B cell (primary cell): Measurements from ENCODE around the gene FRMD4A.

Experiments
- EZH2 ChIP-seq: IDR thresholded peaks from 2 replicates; pipeline ENCODE4 v1.6.1; 2012; ENCODE audit warnings: borderline replicate concordance, low read depth, mild to moderate bottlenecking, moderate library complexity, low read length; ENCODE audit not compliant: insufficient read depth, poor library complexity, severe bottlenecking
- TF ChIP-seq, protein P1 (sequence below): fragments of 200-600 bp; IDR thresholded peaks from one replicate; pipeline ENCODE4 v1.8.0; 2022; ENCODE audit warnings: antibody characterized with exemption, mild to moderate bottlenecking

DNA sequence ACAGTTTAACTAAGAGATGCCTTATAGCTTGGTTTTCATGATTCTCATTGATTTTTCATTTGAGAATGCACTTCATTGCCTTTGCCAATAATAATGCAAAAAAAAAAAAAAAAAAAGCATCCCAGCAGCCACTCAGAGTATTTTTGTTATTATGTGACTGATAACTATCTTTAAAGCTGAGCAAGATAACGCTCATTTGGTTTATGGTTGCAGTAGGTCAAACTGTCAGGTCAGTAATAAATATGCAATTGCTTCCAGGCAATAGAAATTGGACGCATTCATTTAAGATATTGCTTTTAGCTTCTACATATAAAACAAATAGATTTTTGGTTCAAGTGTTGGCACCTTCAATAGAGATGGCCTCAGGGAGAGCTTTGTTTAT is 528.8 kb downstream of the FRMD4A start:
- TF ChIP-seq, protein P1, sequence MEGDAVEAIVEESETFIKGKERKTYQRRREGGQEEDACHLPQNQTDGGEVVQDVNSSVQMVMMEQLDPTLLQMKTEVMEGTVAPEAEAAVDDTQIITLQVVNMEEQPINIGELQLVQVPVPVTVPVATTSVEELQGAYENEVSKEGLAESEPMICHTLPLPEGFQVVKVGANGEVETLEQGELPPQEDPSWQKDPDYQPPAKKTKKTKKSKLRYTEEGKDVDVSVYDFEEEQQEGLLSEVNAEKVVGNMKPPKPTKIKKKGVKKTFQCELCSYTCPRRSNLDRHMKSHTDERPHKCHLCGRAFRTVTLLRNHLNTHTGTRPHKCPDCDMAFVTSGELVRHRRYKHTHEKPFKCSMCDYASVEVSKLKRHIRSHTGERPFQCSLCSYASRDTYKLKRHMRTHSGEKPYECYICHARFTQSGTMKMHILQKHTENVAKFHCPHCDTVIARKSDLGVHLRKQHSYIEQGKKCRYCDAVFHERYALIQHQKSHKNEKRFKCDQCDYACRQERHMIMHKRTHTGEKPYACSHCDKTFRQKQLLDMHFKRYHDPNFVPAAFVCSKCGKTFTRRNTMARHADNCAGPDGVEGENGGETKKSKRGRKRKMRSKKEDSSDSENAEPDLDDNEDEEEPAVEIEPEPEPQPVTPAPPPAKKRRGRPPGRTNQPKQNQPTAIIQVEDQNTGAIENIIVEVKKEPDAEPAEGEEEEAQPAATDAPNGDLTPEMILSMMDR: no peak
- no peak for TF ChIP-seq EZH2
